Measurements from ENCODE around the gene GNAZ.
"Not testable (repeated sequence)": the region's sequence is repeated elsewhere in the genome, so short reads cannot be mapped to it uniquely, and the experiment has no call there.

The GNAZ gene

DNA sequence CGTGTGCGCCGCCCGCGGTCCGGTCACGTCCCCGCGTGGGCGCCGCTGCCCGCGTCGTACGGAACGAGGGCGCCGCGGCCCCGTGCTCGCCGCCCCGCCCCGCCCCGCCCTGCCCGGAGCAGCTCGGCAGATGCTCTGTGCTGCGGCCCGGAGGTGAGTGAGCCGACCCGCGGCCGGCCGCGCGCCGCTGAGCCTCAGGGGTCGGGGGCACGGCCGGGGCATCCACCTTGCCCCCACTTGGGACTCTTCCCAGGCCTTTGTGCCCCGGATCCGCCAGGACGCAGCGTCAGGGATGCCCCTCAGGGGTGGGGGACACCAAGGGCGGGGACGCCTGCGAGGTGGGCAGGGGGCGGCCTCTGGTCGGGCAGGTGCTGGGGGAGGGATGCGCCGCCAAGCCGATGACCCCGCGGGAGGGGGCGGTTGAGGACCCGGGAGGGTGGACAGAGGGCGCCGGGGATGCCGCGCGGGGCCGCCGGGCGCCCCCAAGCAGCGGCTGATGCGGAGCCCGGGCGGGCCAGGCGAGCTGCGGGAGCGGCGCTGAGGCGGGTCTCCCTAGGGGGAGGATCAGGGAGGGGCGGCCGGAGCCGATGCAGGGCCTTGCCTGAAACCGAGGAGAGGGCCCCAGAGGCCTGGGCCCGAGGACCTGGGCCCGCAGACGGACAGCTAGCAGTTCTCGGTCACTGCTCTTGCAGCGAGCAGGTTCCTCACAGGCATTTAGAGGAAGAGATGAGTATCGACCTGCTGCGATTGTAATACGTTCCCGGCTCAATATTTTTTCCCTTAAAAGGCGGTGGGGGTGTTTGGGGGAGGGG lies at the start of gene GNAZ:
GNAZ (plus strand) TSS at position 102 of the 812 bp plus-strand sequence. CDS start 25,177 bp downstream, outside the sequence.
- DNase-seq, result no peak

DNA sequence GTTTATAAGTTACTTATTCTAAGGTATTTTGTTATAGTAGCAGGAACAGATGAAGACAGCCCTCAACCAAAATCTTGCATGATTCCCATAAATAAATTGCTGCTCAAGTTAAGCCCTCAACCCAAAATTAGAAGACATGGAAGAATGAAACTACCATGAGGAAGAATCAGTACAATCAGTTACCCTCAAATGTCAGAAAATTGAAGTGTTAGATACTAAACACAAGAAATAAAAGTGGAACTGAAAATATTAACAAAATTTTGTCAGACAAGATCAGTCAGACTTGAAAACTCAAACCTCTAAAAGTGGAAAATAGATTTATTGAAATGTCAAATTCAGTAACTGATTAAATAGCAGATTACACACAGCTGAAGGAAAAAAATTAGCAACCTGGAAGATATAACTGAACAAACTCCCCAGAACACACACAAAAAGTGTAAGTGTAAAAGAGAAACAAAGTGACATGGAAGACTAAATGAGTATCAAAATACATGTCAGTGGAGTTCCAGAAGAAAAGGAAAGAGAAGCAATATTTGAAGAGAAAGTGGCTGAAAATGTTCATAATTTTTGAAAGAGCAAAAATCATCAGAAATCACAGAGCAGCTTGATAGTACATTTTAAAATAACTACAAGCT lies 49.5 kb upstream of the GNAZ start:
- no peak for DNase-seq

- not testable (repeated sequence) for DNase-seq
Observed at GRCh38 chr22:23021660-23022353, 48.5 kb upstream of the GNAZ start.

- no peak for DNase-seq
Observed at GRCh38 chr22:23023294-23023693, 47.0 kb upstream of the GNAZ start.

GRCh38 chr22:23026777-23027176 lies 43.5 kb upstream of the GNAZ start:
- no peak for DNase-seq

DNA sequence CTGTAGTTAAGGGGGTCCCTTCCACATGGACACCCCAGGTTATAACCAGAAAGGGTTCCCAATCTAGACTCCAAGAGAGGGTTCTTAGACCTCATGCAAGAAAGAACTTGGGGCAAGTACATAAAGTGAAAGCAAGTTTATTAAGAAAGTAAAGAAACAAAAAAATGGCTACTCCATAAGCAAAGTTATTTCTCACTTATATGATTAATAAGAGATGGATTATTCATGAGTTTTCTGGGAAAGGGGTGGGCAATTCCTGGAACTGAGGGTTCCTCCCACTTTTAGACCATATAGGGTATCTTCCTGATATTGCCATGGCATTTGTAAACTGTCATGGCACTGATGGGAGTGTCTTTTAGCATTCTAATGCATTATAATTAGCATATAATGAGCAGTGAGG lies 42.5 kb upstream of the GNAZ start:
- not testable (repeated sequence) for DNase-seq

GRCh38 chr22:23029521-23030228 lies 40.6 kb upstream of the GNAZ start:
- no peak for DNase-seq

- no peak for DNase-seq
Observed at GRCh38 chr22:23031381-23031780, 38.9 kb upstream of the GNAZ start.

DNA sequence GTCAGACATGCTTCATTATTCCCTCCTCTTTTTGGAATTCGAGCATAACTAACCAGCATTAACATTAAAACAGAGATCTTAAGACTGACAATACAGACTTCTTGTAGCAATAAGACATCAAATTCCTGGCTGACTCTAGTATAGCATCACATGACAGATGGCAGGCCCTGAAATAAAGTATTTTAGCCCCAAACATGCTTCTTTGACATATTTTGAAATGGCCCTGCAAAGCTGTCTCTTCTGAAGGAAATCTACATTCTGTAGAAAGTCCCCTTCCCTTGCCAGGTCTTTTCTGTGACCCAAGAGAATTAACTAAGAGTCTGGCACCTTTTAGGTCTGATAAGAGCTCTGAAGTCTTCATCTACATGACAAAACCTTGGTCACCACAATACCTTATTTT lies 38.5 kb upstream of the GNAZ start:
- no peak for DNase-seq

- no peak for DNase-seq
Observed at GRCh38 chr22:23032658-23033057, 37.7 kb upstream of the GNAZ start.

- no peak for DNase-seq
Observed at GRCh38 chr22:23033116-23033905, 37.0 kb upstream of the GNAZ start.

DNA sequence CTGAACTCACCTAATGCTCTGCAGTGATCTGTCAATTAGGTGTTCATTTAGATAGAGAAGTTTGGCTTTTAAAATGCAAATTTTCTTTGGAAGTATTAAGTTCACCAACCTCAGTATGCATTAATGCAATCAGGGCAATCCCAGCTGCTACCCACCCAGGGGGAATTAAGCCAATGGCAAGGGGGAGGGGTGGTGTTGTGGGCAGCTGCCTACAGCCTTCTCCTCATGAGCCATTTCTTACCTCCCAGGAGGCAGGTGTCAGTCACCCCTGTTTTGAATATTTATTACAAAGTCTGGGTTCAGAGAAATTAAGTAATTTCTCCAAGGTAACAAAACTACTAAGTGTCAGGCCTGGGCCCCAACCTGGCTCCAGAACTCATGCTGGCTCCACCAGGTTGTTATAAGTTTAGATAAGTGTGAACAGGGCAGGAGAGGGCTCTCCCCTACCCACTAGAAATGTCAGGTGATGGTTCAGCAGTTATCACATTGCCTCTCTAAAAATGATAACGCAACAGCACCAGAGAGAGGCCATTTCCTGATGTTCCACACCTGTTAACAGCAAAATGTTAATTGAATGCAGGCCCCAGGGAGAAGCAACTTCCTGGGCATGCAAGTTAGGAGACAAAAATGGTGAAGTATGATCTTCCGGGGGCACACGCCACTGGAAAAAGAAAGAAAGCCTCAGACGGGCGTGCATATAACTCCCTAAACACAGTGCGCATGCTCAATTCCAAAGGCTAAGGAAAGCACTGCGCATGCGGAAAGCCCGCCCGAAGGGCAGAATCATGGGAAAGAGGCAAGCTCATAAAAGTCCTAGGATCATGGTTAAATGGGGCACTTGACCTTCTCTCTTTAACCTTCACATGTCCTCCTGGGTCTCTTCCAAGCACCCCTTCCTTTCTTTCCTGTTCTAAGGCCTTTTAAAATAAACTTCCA lies 35.4 kb upstream of the GNAZ start:
- no peak for DNase-seq

- DNase-seq, result no peak
Observed at GRCh38 chr22:23035557-23036277, 34.6 kb upstream of the GNAZ start.

DNA sequence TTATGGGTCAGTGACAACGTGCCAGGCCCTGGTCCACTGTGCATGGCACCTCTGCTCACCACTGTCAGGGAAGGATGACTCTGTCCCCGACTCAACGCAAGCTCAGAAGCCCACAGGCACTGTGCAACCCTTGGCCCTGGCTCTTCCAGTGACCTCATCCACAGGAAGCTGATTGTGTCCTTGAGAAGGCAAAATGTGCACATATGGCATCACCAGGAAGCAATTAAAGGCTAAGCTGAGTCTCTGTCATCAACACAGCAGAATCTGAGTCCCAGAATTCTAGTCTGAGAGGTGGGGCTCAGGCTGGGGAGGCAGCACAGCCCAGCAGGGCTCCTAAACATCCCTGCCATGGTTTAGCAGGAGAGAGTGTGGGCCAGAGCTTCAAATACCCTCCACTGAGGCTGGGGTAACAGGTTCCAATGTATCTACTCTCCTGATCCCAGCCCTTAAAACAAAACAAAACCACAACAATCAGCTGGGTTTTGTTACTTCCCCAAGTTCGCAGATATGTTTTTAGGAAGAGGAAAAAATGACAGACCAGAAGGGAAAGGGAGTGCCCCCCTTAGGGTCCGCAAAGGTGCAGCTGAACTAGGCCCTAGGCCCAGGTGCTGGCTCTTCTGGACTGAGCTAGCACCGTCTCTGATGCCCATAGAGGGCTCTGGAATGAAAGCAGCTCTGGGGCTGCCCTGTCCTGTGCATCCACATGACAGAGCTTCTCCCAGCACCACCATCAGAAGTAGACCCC lies 33.5 kb upstream of the GNAZ start:
- DNase-seq, result no peak

GRCh38 chr22:23037429-23038333 lies 32.6 kb upstream of the GNAZ start:
- no peak for DNase-seq

DNA sequence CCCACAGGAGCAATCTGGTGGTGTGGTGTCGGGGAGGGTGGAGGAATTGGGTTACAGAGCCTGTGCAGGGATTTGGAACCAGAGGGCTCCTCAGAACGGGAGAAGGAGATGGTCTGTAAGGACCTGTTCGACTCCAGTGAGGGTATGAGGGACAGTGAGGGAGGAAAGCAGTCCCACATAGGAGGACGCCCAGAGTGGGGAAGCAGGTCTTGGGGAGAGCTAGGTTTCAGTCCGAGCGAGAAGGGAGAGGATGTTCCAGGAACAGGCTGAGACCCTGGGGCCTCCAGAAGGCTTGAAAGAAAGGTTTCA lies 32.0 kb upstream of the GNAZ start:
- no peak for DNase-seq

- DNase-seq, result no peak
Observed at GRCh38 chr22:23038902-23039301, 31.4 kb upstream of the GNAZ start.

- DNase-seq, result no peak
Observed at GRCh38 chr22:23042179-23042578, 28.1 kb upstream of the GNAZ start.

DNA sequence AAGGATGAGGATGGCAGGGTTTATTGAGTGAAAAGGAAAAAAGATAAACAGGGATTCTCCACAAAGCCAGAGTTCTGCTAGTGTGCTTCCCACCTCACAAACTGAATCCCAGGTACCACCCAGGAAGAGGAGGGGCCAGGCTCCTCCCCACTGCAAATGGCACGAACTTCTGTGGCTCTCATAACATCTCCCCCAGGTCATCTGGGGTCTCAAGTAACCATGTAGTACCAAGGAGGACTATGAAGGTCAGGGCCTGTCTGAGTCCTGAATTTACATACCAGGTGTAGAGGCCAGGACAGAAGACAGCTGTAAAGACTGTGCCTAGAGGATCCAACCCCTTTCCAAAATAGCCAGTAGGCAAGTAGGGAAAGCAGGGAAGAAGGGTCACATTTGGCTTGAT lies 25.7 kb upstream of the GNAZ start:
- no peak for DNase-seq
